Articular chondrocyte of knee joint (primary cell): ENCODE measurements around the gene ASCL2. TPM values are rescaled to one million over a fixed set of nuclear protein-coding genes. Genes with fewer than 3 reads are reported as not detected.

ENCODE experiments used
- total RNA-seq: library from RNA; depleted of rRNA; stranded (reverse); fragments of >200 nt; gene quantifications from 2 replicates; pipeline ENCODE4 v1.2.3, GENCODE V29; 2012

ASCL2 gene
- total RNA-seq = not detected in 2 replicates

GRCh38 chr11:2270322-2271076 is at the start of gene ASCL2:
ASCL2 (minus strand) TSS chr11:2270588; CDS start chr11:2270332, 256 bp downstream.

GRCh38 chr11:2301631-2302305 is 31.4 kb upstream of the ASCL2 start, which contains the start of the genes C11orf21 and TSPAN32:
C11orf21 (minus strand) TSS chr11:2301918; CDS start chr11:2301808, 110 bp downstream.
TSPAN32 (plus strand) TSS chr11:2302013; CDS start chr11:2302150, 137 bp downstream.

Other genes starting within 250 kb of the ASCL2 start
- 1.0 and 1.2 TPM in 2 replicates for gene IGF2, start 131.2 kb downstream of the ASCL2 start, total RNA-seq
- not detected in 2 replicates for gene INS, start 109.4 kb downstream of the ASCL2 start, total RNA-seq
- gene TH, start 98.8 kb downstream of the ASCL2 start, total RNA-seq = not detected in 2 replicates
- gene C11orf21, start 31.3 kb upstream of the ASCL2 start, total RNA-seq = 0.26 and 0.43 TPM in 2 replicates
- gene TSPAN32, start 31.4 kb upstream of the ASCL2 start, total RNA-seq = 1.4 and 3.5 TPM in 2 replicates
- 262 and 264 TPM in 2 replicates for gene CD81, start 106.7 kb upstream of the ASCL2 start, total RNA-seq
- 24.0 and 30.1 TPM in 2 replicates for gene TSSC4, start 130.2 kb upstream of the ASCL2 start, total RNA-seq
- gene TRPM5, start 173.9 kb upstream of the ASCL2 start, total RNA-seq = not detected in 2 replicates
- not detected in 2 replicates for gene KCNQ1, start 174.4 kb upstream of the ASCL2 start, total RNA-seq